Measurements from ENCODE around the gene PRDM16. TPM values are rescaled to one million over a fixed set of nuclear protein-coding genes. Genes with fewer than 3 reads are reported as not detected.

The PRDM16 gene
- total and polyA plus RNA-seq, 2 experiments from 2014 or later: 41.8 to 55.8 TPM

GRCh38 chr1:3459051-3459908 lies 390.3 kb downstream of the PRDM16 start:
- no peaks in the 10 kb centered on the region for H3K4me1 ChIP-seq (ENCODE audit: low read depth)
- H3K4me3 ChIP-seq: no peak overlapping the region
- TF ChIP-seq CTCF (IDR thresholded peaks at IDR 0.05; ENCODE audit: low read depth, low read length): no peak

GRCh38 chr1:3459940-3460671 lies 391.1 kb downstream of the PRDM16 start:
- Histone ChIP-seq H3K27me3 (no peaks in the 10 kb centered on the region), H3K9me3 (ENCODE audit: low read depth) (no peaks in the 10 kb centered on the region), H3K36me3 (no peaks in the 10 kb centered on the region), H3K4me3 (no peak overlapping the region), H3K27ac (peak overlapping the region; percentile 67), H3K4me1 (ENCODE audit: low read depth) (no peaks in the 10 kb centered on the region)
- no peak for TF ChIP-seq CTCF (IDR thresholded peaks at IDR 0.05; ENCODE audit: low read depth, low read length)
- DNase-seq (ENCODE audit: low read depth in 1 of 2, low spot score in 1 of 2): peak in 1 of 2 donors; percentile 20

More at GRCh38 chr1:3459051-3459908, 390.3 kb downstream of the PRDM16 start:
- Histone ChIP-seq H3K27me3 (no peaks in the 10 kb centered on the region), H3K27ac (no peak overlapping the region), H3K9me3 (ENCODE audit: low read depth) (no peaks in the 10 kb centered on the region), H3K36me3 (no peaks in the 10 kb centered on the region)
- no peak for DNase-seq (ENCODE audit: low read depth in 1 of 2, low spot score in 1 of 2)

GRCh38 chr1:3460672-3461131 lies 391.7 kb downstream of the PRDM16 start:
- no peak overlapping the region for H3K4me3 ChIP-seq
- H3K36me3 ChIP-seq: no peaks in the 10 kb centered on the region
- no peak for TF ChIP-seq CTCF (IDR thresholded peaks at IDR 0.05; ENCODE audit: low read depth, low read length)
- no peaks in the 10 kb centered on the region for H3K27me3 ChIP-seq
- peak; percentile 19 to 46 for DNase-seq (ENCODE audit: low read depth in 1 of 2, low spot score in 1 of 2)
- H3K27ac ChIP-seq: peak overlapping the region; percentile 67
- no peaks in the 10 kb centered on the region for H3K4me1 ChIP-seq (ENCODE audit: low read depth)
- H3K9me3 ChIP-seq (ENCODE audit: low read depth): no peaks in the 10 kb centered on the region

GRCh38 chr1:3461238-3461933 lies 392.4 kb downstream of the PRDM16 start:
- no peak for DNase-seq (ENCODE audit: low read depth in 1 of 2, low spot score in 1 of 2)
- TF ChIP-seq CTCF (IDR thresholded peaks at IDR 0.05; ENCODE audit: low read depth, low read length): no peak
- Histone ChIP-seq H3K27me3 (no peaks in the 10 kb centered on the region), H3K4me3 (no peak overlapping the region), H3K4me1 (ENCODE audit: low read depth) (no peaks in the 10 kb centered on the region), H3K27ac (no peak overlapping the region), H3K9me3 (ENCODE audit: low read depth) (no peaks in the 10 kb centered on the region), H3K36me3 (no peaks in the 10 kb centered on the region)

GRCh38 chr1:3461934-3462275 lies 392.9 kb downstream of the PRDM16 start:
- Histone ChIP-seq H3K4me3 (no peak overlapping the region), H3K27ac (no peak overlapping the region), H3K9me3 (ENCODE audit: low read depth) (no peaks in the 10 kb centered on the region), H3K36me3 (no peaks in the 10 kb centered on the region), H3K4me1 (ENCODE audit: low read depth) (no peaks in the 10 kb centered on the region), H3K27me3 (no peaks in the 10 kb centered on the region)
- DNase-seq (ENCODE audit: low read depth in 1 of 2, low spot score in 1 of 2): no peak
- TF ChIP-seq CTCF (IDR thresholded peaks at IDR 0.05; ENCODE audit: low read depth, low read length): no peak

Measured in cardiac muscle cell (in vitro differentiated cells and primary cell).